Measurements from ENCODE around the gene PTPRG.

DNA sequence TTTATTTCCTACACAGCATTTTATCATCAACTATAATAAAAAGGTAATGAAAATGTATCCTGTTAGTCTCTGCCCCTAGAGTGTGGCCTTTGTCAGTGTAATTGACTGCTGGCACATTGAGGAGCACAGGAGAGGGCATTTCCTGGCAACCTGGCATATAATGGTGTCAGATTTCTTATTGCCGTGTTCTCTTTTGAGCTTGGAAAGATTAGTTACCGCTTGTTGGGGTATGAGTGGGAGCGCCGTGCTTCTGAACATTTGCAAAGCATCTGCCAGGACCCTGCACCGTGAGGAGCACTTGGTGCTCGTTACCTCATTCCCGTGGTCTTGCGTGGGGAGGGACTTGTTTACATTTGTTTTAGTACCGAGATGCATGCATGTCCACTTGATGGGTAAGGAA, 124.4 kb downstream of the PTPRG start:
- TF ChIP-seq CTCF (conservative IDR thresholded peaks at IDR 0.05; ENCODE audit: low read depth, low read length) = no peak
- TF ChIP-seq EZH2 (IDR thresholded peaks at IDR 0.05; ENCODE audit: borderline replicate concordance, low read depth, low read length, poor library complexity, severe bottlenecking) = no peak
